Measurements from ENCODE around the gene CDKN2B-AS1. TPM values are rescaled to one million over a fixed set of nuclear protein-coding genes. Genes with fewer than 3 reads are reported as not detected.

CDKN2B-AS1 gene
- total RNA-seq, 6 experiments from 2014 or later, result 0.61 to 1.5 (median 1.2) TPM

- H3K27ac Mint-ChIP-seq, result peak overlapping the region; percentile 21; the same call in 1 of the 2 replicates
- no peaks in the 10 kb centered on the region for H3K36me3 Mint-ChIP-seq (ENCODE audit: low read depth)
- TF ChIP-seq CTCF (IDR thresholded peaks at IDR 0.05), result no peak
- peak; percentile 22 for DNase-seq
- H3K9me3 Mint-ChIP-seq, result no peaks in the 10 kb centered on the region
- H3K4me1 Mint-ChIP-seq (ENCODE audit: low read depth), result peaks cover 51% of the 10 kb centered on the region
- H3K27me3 Mint-ChIP-seq (ENCODE audit: insufficient read depth), result no peaks in the 10 kb centered on the region
- no peak overlapping the region for H3K4me3 Mint-ChIP-seq
Observed at GRCh38 chr9:22169243-22169642, 174.7 kb downstream of the CDKN2B-AS1 start.

GRCh38 chr9:22169727-22170503 is 175.3 kb downstream of the CDKN2B-AS1 start:
- peaks cover 46% of the 10 kb centered on the region for H3K4me1 Mint-ChIP-seq (ENCODE audit: low read depth)
- no peaks in the 10 kb centered on the region for H3K36me3 Mint-ChIP-seq (ENCODE audit: low read depth)
- no peak overlapping the region for H3K27ac Mint-ChIP-seq
- no peak overlapping the region for H3K4me3 Mint-ChIP-seq
- peak; percentile 31 for DNase-seq
- H3K27me3 Mint-ChIP-seq (ENCODE audit: insufficient read depth), result no peaks in the 10 kb centered on the region
- TF ChIP-seq CTCF (IDR thresholded peaks at IDR 0.05), result no peak
- no peaks in the 10 kb centered on the region for H3K9me3 Mint-ChIP-seq

Other genes starting within 250 kb of the CDKN2B-AS1 start
- 10 to 100 TPM; 40.7 to 65.2 (median 52.0) TPM for gene MTAP, start 192.2 kb upstream of the CDKN2B-AS1 start, total RNA-seq (2021; fragmentation: NEBNext Ultra II Directional; extraction: Animal tissue kit (Norgen Biotek cat#: 25700))
- gene CDKN2A, start 399 bp upstream of the CDKN2B-AS1 start, total RNA-seq (2021; fragmentation: NEBNext Ultra II Directional; extraction: Animal tissue kit (Norgen Biotek cat#: 25700)), result 100 to 1,000 TPM in 4 of 6 experiments, 10 to 100 TPM in 2; 47.7 to 133 (median 121) TPM
- gene CDKN2B, start 14.5 kb downstream of the CDKN2B-AS1 start, total RNA-seq (2021; fragmentation: NEBNext Ultra II Directional; extraction: Animal tissue kit (Norgen Biotek cat#: 25700)), result 10 to 100 TPM in 1 of 6 experiments, 1 to 10 TPM in 5; 7.1 to 11.6 (median 8.9) TPM

All from HFFc6 (cell line).